CD4-positive, alpha-beta T cell treated with Interleukin-17A for 1 hour (primary cell): ENCODE data around the gene SCEL.
"Not testable (repeated sequence)": the region's sequence is repeated elsewhere in the genome, so short reads cannot be mapped to it uniquely, and the experiment has no call there.

Experiments used
- DNase-seq: peaks from one replicate; pipeline ENCODE4 v3.0.0-alpha.2; 2020

SCEL gene

GRCh38 chr13:77535448-77535847 is at the start of gene SCEL:
Gene SCEL, plus strand, starts transcription at chr13:77535706. Its CDS starts 20,170 bp downstream, at chr13:77555876.
- DNase-seq, result no peak

GRCh38 chr13:77489566-77490337 is 45.8 kb upstream of the SCEL start:
- no peak for DNase-seq

GRCh38 chr13:77492982-77493381 is 42.5 kb upstream of the SCEL start:
- DNase-seq, result peak; percentile 11

- no peak for DNase-seq
Measured at GRCh38 chr13:77494226-77494625, 41.3 kb upstream of the SCEL start.

- no peak for DNase-seq
Measured at GRCh38 chr13:77497350-77497749, 38.2 kb upstream of the SCEL start.

- DNase-seq, result no peak
Measured at GRCh38 chr13:77497835-77498234, 37.7 kb upstream of the SCEL start.

GRCh38 chr13:77502104-77502720 is 33.3 kb upstream of the SCEL start:
- no peak for DNase-seq

- no peak for DNase-seq
Measured at GRCh38 chr13:77503398-77503797, 32.1 kb upstream of the SCEL start.

- DNase-seq, result no peak
Measured at GRCh38 chr13:77506874-77507273, 28.6 kb upstream of the SCEL start.

- DNase-seq, result no peak
Measured at GRCh38 chr13:77507931-77508776, 27.4 kb upstream of the SCEL start.

- no peak for DNase-seq
Measured at GRCh38 chr13:77508959-77509620, 26.4 kb upstream of the SCEL start.

GRCh38 chr13:77510156-77510555 is 25.4 kb upstream of the SCEL start:
- DNase-seq, result no peak

- DNase-seq, result no peak
Measured at GRCh38 chr13:77511552-77511951, 24.0 kb upstream of the SCEL start.

- DNase-seq, result no peak
Measured at GRCh38 chr13:77513719-77514335, 21.7 kb upstream of the SCEL start.

GRCh38 chr13:77514336-77514726 is 21.2 kb upstream of the SCEL start:
- no peak for DNase-seq

- DNase-seq, result no peak
Measured at GRCh38 chr13:77515785-77516184, 19.7 kb upstream of the SCEL start.

GRCh38 chr13:77516342-77516789 is 19.1 kb upstream of the SCEL start:
- DNase-seq, result no peak

GRCh38 chr13:77518266-77518665 is 17.2 kb upstream of the SCEL start:
- no peak for DNase-seq

- not testable (repeated sequence) for DNase-seq
Measured at GRCh38 chr13:77519396-77519795, 16.1 kb upstream of the SCEL start.

- DNase-seq, result no peak
Measured at GRCh38 chr13:77519808-77520207, 15.7 kb upstream of the SCEL start.

- no peak for DNase-seq
Measured at GRCh38 chr13:77521194-77521593, 14.3 kb upstream of the SCEL start.

- DNase-seq, result no peak
Measured at GRCh38 chr13:77521595-77522367, 13.7 kb upstream of the SCEL start.
